HG02973 (cell line): Measurements from ENCODE around the gene FSCN2.

Source experiments
- ATAC-seq: cut with Tn5 transposase; IDR thresholded peaks from one replicate; pipeline ENCODE4 v1.9.1; 2021; ENCODE audit warnings: moderate library complexity; ENCODE audit not compliant: unreplicated experiment

The FSCN2 gene, protein sequence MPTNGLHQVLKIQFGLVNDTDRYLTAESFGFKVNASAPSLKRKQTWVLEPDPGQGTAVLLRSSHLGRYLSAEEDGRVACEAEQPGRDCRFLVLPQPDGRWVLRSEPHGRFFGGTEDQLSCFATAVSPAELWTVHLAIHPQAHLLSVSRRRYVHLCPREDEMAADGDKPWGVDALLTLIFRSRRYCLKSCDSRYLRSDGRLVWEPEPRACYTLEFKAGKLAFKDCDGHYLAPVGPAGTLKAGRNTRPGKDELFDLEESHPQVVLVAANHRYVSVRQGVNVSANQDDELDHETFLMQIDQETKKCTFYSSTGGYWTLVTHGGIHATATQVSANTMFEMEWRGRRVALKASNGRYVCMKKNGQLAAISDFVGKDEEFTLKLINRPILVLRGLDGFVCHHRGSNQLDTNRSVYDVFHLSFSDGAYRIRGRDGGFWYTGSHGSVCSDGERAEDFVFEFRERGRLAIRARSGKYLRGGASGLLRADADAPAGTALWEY

DNA sequence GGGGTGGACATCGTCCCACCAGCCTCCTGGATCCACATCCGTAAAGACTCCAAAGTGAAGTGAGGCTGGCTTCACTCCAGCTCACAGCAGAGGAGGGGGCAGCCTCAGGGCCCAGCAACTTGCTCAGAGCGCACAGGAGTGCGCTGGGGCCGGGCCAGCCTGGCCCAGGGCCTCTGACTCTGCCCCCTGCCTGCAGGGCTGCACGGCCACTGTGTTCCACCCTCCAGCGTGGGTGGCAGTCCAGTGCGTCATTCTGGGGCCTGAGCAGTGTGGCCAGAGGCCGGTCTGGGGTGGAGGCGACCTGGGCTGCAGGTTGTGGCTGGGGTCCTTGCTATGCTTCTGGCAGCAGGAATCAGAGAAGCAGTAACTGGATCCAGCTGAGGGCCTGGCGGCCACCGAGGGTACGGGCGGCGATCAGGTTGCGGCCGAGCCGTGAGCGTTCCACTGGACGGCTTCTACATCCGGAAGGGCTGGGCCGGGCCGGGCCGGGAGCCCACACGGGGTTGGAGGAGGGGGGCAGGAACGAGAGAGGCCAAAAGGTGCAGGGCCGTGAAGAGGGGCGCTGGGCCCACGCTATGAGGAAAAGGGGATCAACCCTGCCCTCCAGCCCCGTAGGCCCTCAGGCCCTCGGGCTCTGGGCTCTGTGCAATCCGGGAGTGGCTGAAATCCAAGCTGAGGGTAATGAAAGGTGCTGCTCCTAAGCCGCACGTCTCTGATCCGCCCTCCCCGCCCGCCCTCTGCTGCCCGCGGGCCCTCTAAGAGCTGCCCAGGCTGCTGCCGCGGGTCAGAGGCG is at the start of gene FSCN2:
Gene FSCN2 (plus strand): TSS at position 787 of the 793 bp plus-strand sequence. CDS start 155 bp downstream, outside the sequence.
- no peak for ATAC-seq

DNA sequence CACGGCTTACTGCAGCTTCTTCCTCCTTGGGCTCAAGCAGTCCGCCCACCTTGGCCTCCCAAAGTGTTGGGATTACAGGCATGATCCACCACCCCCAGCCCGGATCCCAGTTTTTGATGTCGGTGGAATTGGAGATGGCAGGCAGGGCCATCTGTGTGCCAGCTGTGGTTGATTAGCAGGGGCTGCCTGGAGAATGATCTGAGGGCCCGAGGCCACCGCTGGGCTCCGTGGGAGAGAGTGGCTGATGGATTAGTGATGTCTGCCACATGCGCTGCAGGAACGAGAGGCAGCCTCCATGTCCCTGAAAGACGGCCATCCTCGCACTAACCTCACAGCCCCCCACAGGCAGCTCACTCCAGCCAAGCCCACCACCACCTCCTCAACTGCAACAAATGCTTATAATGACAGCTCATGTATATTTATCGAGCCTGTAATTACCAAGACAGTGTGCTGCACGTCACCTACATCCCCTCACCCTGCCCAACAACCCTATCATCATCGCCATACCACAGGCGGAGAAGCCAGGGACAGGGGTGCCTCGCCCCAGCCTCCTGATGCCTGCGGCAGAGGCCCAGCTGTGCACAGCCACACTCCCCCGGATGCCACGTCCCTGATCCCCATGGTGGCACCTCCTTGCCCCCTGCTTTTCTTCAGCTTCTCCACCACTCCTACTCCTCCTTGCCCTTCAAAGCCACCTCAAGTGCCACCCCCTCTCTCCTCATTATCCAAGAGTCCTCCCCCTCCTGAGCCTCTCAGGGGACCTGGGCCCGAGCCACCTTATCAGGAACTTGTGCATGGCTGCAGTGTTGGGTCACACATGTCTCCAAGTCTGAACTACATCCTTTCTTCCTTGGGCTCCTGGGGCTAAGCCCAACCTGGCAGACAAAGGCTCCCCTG is 48.8 kb upstream of the FSCN2 start:
- ATAC-seq = no peak

DNA sequence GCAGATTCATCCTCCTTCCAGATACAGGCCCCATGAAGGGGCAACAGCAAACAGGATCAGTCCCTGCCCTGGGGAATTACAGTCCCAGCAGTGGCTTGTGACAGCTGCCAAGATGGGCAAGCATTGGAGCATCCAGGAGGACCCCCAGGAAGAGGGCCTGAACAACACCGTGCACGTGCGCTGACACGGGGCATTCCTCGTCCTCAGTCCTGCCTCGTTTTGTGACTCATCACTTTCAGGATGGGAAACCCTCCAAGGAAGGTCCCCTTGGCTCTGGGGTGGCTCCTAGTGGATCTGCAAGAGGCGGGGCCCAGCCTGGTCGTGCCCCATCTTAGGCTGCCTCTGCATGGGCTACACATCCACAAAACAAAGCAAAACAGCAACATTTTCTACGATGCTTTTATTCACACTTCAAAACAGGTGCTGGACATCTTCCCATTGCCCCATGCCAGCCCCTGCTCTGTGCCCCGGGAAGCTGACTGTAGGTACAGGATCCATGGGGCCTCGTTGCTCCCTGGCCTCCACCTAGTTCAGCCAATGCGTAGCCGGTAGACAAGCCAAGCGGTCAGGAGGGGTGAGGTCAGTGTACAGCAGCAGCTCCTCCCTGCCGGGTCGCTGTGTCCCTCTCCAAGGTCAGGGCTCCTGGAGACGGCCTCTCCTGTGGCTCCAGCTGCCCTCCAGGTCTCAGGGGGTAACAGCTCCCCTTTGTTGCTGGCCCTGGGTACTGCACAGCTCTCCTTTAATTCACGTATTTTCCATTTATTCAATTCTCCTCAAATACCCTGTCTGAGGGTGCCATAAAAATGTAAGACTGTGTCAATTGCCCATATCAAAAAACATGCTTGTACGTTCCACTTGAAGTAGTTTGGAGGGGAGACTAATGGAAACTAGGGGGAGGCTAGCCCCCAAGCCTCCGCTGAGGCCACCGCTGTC is 47.8 kb upstream of the FSCN2 start:
- no peak for ATAC-seq

DNA sequence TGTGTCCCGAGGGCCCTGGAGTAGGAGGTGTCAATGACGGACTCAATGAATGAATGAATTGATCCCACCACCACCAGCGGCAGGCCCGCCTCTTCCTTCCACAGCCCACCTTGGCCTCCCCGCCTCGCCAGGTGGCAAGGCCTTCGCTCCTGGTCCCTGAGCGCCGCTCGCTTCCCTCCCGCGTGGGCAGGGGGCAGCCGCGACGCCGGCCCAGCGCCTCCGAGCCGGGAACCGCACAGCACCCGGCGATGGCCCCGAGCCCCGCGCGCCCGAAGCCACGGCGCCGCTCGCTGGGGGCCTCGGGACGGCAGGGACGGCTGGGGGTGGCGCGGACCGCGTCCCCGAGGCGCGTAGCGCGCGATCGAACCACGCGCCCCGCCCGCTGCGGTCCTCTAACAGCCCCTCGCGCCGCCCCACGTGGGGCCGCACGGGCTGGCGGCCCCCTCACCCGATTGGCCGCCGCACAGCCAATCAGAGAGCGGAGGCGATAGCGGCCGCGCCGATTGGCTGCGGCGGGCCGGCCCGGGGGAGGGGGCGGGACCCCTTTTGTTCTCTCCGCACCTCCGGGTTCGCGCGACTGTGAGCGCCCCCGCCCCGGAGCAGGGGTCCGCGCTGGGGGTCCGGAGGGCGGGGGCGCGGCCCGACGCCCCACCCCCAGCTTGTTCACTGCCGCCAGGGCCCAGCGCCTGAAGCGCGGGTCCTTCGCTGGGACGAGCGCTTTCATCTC is 46.9 kb upstream of the FSCN2 start:
- no peak for ATAC-seq

DNA sequence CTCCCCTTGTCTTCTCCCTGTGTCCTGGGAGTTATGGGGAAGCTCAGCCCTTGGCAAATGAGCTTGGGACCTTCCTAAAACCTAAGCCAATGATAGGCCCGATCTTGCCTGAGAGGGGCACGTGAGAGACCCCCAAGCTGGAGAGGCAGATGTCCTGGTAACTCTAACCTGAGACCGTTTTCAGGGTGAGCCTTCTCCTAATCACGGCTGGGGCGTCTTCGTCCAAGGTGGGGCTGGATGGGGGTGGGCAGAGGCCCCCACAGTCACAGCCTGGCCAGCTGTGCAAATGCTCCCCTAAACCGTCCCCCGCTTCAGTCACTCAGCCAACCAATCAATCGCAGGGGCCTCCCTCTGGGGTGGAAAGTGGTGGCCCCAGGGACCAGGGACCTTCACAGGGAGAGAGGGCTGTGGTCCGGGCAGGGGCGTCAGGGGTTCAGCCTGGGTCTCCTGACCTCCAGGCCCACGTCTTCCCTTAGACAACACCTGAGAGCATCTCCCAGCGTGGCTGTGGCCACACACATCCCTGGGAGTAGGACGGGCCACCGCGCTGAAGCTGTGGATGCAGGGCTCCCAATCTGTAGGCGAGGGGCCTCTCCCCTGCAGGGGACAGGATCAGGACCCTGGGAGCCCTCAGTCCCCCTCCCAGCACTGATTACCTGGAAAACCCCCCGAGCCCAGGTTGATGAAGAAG is 46.2 kb upstream of the FSCN2 start:
- no peak for ATAC-seq

DNA sequence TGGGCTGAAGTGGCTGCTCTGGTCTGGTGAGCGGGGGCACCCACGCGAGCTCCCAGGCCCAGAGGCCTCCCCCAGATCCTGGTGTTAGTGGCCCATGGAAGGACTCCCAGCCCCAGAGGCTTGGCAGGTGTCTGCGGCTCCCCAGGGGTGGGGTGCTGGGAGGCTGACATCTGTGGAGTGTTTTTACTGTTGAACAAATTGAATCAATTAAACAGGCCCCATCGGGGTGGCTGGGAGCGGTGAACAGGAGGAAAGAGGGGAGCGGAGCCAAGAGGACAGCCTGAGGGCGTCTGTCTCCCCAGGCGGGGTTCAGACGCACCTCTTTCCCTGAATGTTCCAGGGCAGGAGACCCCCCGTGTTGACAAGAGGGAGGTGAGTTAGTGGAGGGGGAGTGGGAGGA is 45.5 kb upstream of the FSCN2 start:
- no peak for ATAC-seq

DNA sequence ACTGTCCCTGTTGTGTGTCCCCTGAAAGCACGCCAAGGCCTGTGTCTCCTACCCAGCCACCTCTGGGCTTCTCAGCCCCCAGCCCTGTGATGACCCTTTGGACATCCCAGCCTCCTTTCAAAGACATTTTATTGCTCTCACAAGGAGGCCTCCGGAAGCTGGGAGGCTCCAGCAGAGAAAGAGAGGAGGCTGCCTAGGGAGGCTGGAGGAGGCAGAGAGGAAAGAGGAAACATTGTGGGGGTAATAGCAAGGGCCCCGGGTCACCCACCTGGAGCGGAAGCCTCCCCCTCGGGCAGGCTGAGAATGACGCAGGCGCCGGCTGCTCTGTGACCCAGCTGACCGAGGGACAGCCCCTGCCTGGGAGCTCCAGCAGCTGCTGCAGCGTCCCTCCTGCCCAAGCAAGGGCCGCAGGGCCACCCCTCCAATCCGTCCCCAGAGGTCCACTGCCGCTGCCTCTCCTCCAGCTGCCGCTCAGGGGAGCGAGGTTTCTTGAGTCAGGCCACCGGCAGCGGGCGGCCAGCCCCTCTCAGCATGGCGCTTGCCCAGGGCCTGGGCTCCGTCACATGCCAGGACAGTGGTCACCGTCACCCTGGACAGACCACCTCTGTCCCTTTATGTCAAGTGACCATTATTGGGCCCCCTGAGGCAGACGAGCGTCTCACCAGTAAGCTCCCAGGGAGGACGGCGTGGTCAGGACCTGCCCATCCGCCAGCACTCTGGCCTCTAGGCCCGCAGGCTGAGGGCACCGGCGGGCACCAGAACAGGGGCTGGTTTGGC is 44.9 kb upstream of the FSCN2 start:
- no peak for ATAC-seq

DNA sequence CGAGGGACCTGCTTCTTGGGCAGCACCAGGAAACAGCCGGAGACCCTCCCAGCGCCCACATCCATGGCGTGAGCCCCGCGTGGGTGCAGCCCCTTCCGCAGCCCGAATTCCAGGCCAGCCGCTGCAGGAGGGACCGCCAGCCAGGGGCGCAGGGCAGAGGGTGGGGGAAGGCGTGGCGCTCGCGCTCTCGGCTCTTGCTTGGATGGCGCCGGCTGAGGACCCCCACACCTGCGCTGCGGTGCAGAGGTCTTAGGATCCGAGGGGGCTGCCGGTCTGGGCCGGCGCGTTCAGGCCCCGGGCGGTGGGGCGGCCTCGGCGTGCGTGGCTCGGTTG is 44.3 kb upstream of the FSCN2 start:
- no peak for ATAC-seq

DNA sequence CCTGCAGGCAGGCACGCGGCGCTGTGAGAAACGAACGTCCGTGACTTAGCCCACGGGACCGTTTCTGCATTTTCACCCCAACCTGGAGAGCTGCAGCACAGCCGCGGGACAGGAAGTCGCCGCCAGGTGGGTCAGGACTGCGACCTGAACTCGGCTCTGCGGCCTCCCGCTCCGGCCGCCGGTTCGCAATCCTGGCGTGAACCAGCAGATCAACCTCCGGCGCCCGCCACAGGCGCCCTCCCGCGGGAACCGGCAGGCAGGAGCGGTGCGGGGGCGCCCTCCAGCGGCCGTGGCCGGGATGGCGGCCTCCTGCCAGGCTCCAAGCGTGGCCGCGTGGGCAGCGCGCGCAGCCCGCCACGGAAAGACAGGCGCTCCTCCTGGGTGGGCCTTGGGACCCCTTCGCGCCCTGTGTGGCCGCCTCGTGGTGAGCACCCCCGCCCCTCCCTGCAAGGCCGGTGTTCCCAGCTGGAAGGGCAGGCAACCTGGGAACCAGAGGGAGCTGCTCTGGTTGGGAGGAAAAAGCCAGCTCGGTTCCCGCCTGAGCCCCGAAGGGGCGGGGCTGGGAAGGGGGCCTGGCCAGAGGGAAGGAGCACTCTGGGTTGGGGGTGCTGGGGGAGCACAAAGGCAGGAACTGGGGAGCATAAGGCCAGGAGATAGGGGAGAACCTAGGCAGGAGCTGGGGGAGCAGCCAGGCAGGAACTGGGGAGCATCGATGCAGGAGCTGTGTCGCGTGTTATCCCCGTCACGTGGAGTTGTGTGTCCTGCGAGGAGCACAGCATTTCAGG is 43.8 kb upstream of the FSCN2 start:
- ATAC-seq = peak; percentile 58

DNA sequence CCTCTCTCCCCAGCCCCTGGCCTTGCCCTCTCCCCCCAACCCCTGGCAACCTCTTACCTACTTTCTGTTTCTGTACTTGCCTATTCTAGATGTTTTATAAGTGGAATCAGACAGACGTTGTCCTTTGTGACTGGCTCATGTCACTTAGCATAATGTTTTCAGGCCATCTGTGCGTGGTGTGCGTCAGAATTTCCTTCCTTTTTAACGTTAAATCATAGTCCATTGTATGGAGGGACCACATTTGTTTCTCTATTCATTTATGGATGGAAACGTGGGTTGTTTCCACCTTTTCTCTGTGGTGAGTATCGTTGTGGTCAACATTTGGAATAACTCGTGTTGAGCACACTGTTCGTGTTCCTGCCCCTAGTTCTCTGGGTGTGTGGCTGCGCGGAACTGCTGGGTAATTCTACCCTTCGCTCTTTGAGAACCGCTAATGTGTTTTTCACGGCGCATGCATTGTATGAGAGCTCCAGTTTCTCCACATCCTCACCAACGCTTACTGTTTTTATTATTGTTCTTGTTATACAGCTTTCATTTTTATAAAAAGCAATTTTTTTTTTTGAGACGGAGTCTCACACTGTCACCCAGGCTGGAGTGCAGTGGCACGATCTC is 41.9 kb upstream of the FSCN2 start:
- no peak for ATAC-seq

DNA sequence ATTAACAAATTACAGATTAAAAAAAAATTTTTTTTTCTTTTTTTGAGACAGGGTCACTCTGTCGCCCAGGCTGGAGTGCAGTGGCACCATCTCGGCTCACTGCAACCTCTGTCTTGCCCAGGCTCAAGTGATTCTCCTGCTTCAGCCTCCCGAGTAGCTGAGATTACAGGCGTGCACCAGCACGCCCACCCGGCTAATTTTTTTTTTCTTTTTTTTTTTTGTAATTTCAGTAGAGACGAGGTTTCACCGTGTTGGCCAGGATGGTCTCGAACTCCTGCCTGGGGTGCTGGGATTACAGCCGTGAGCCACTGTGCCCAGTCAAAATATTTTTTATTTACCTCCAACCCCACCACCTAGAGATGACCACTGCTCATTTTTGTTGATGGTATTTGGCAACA is 41.1 kb upstream of the FSCN2 start:
- no peak for ATAC-seq

DNA sequence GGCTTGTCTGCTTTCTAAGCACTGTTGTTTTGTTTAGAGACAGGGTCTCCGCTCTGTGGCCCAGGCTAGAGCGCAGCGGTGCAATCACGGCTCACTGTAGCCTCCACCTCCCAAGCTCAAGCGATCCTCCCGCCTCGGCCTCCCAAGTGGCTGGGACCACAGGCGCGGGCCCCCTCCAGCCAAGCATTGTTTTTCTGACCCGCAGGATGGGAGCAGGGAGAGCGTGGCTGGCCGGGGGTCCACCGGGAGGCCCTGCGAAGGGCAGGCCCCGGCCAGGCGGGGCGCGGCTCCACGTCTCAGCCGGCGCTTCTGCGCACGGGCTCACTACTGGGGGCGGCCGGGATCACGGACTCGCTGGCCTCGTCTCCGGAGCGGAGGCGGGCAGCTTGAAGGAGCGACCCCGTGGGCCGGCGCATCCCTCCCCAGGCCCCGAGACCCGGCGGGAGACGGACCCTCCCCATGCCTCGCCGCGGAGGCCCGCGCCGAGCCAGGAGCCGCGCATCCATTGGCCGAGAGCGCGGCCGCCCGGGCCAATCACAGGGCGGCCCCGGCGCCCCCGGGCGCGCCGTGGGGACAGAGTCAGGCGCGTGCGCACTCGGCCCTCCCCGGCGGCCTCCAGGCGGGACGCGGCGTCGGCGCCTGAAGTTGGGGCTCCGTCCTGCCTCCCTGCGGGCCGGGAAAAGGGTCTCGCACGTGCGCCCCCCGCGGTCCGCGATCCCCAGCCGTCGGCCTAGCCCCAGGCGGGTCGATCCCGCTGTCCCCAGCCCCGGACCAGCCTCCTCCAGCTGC is 40.5 kb upstream of the FSCN2 start:
- no peak for ATAC-seq

DNA sequence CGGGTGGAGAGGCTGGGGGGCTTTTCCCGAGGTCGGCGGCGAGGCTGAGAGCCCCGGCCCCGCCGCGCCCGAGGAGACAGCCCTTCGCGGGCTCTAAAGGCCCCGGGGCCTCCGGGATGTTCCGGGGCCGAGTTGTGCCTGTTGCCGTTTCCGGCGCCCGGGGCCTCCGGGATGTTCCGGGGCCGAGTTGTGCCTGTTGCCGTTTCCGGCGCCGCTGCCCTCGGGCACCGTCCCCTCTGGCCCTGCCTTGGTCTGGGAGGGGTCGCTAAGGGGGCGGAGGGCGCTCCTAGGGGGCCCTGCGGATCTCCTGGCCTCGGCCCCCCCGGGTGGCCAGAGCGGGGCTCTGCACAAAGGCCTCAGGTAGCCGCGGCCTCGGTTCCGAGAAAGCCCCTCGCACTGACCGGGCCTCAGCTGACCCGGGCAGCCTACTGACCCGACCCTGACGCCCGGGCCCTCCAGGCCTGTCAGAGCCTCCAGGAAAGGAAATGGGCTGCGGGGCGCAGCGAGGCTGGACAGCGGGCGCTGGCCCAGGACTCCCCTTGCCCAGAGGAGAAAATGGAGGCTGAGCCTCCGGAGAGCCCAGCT is 39.8 kb upstream of the FSCN2 start:
- no peak for ATAC-seq

DNA sequence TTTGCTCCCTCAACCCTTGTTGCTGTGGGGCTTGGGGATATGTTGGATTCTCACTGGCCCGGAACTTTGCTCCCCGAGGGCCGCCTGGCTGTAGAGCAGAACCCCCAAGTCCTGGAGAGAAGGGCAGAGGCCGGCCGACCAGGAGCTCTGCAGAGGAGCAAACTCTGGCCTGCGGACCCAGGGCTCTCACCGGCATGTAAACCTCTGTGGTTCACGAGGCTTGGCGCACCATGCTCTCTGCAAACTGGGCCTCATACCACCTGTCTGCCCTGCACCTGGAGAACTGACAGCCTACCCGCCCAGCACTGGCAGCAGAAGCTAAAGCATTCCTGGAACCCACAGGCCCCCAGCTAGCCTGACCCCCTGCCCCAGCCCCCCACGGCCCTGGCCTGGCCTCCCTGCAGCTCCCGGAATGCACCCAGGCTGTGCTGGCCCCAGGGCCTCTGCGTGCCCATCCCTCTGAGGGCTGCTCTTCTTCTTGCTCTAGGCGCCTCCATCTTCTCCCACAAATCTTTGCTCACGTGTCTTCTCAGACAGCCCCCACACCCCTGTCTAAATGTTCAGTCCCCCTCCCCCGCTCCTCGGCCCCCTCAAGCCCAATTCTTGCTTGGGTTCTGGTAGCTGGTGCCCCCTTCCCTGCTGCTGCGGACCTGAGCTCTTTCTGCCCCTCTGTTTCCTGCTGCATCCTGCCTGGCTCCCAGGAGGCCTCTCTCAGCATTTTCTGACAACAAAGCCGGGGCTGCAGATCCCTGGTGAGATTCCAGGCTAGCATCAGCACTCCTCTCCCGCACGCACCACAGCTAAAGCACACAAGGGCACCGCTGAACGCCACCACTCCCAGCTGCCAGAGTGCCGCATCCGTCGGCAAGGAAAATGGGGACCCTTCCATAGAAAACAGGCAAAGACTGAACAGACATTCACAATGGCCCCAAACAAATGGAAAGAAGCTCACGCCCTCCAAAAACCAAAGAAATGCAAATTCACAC is 38.9 kb upstream of the FSCN2 start:
- no peak for ATAC-seq
